ENCODE data around the gene DHRS7B. TPM values are rescaled to one million over a fixed set of nuclear protein-coding genes. Genes with fewer than 3 reads are reported as not detected.
A peak's percentile ranks its signal among the peaks of the same experiment; 100 is the strongest.

Gene DHRS7B
- polyA plus RNA-seq, 1 of the 3 experiments (the other 2 are of a cell fraction): 17.8 TPM

DNA sequence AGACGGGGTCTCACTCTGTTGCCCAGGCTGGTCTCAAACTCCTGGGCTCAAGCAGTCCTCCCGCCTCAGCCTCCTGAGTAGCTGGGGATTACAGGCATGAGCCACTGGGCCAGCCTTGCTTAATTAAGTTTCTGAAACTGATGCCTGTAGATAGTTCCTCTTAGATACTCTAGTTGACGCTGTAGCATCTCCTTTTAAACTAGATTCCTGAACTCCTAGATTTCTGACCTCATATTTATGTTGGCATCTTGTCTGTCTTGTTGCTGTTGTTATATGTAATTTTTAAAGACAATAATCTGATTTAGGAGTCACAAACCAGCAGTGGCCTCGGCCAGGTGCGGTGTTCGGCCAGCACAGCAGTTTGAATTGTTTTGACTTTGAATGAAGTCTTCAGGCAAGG is 37.5 kb downstream of the DHRS7B start (continued):
- TF ChIP-seq REST (IDR thresholded peaks at IDR 0.05; ENCODE audit: low read depth, low read length) (no peak), JUND (IDR thresholded peaks at IDR 0.05) (no peak), MXI1 (IDR thresholded peaks at IDR 0.05; ENCODE audit: low read depth, low read length) (no peak), ELF1 (IDR thresholded peaks at IDR 0.05) (no peak)
- TF ChIP-seq, protein P1, sequence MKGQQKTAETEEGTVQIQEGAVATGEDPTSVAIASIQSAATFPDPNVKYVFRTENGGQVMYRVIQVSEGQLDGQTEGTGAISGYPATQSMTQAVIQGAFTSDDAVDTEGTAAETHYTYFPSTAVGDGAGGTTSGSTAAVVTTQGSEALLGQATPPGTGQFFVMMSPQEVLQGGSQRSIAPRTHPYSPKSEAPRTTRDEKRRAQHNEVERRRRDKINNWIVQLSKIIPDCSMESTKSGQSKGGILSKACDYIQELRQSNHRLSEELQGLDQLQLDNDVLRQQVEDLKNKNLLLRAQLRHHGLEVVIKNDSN (IDR thresholded peaks at IDR 0.05; ENCODE audit: borderline replicate concordance, low read depth): no peak

- no peaks in the 10 kb centered on the region for H3K9me2 ChIP-seq
- H3K36me3 ChIP-seq (replicated peaks in 1 of 2; ENCODE audit: control insufficient read depth in 1 of 2, insufficient read depth in 2 of 2, low read length in 1 of 2): no peaks in the 10 kb centered on the region
- no peaks in the 10 kb centered on the region for H4K20me1 ChIP-seq (ENCODE audit: insufficient read depth)
- no peak for TF ChIP-seq POLR2AphosphoS5 (IDR thresholded peaks at IDR 0.05; ENCODE audit: low read depth, low read length)
- no peak overlapping the region for H3K4me2 ChIP-seq
- H3K79me2 ChIP-seq (ENCODE audit: insufficient read depth): no peaks in the 10 kb centered on the region
- H3K27ac ChIP-seq (ENCODE audit: low read depth in 2 of 2, low read length in 1 of 2): no peak overlapping the region
- H2AFZ ChIP-seq (ENCODE audit: low read depth): no peak overlapping the region
- POLR2A ChIA-PET: no interaction called here
- H3K27me3 ChIP-seq (ENCODE audit: insufficient read depth): no peaks in the 10 kb centered on the region
- peaks cover 0 to 3% of the 10 kb centered on the region in 2 experiments; a peak in 2 of 4 replicates for H3K4me1 ChIP-seq (ENCODE audit: control insufficient read depth in 1 of 2, insufficient read depth in 2 of 2, low read depth in 1 of 2, low read length in 1 of 2)
- no peaks in the 10 kb centered on the region for H3K9me3 ChIP-seq
- no peak for DNase-seq
- H3F3A ChIP-seq (replicated peaks; ENCODE audit: insufficient read depth): peaks cover 27% of the 10 kb centered on the region
- CTCF ChIA-PET: interaction anchor here (1.0 kb wide), 1 partner anchor 9 kb away, joined by 3 read pairs; no protein-coding TSS in a partner anchor
- no peak overlapping the region for H3K9ac ChIP-seq
- 89% methylated on average over 5 of the region's 5 CpGs for WGBS (ENCODE audit: low lambda C conversion rate)
- no peak overlapping the region for H3K4me3 ChIP-seq (ENCODE audit: low read depth in 2 of 2, low read length in 1 of 2)
Measured at GRCh38 chr17:21164620-21165019, 37.9 kb downstream of the DHRS7B start.

GRCh38 chr17:21165922-21166594 is 39.3 kb downstream of the DHRS7B start:
- no peak for DNase-seq
- H3K27ac ChIP-seq (ENCODE audit: low read depth in 2 of 2, low read length in 1 of 2): peak overlapping the region in 1 of 2 experiments; percentile 17; a peak in 1 of 4 replicates
- POLR2A ChIA-PET: no interaction called here
- no peak for TF ChIP-seq TEAD4 (IDR thresholded peaks at IDR 0.05; ENCODE audit: borderline replicate concordance, insufficient read depth)
- TF ChIP-seq IRF3 (IDR thresholded peaks at IDR 0.05; ENCODE audit: low read depth, low read length): no peak
- TF ChIP-seq, protein P2, sequence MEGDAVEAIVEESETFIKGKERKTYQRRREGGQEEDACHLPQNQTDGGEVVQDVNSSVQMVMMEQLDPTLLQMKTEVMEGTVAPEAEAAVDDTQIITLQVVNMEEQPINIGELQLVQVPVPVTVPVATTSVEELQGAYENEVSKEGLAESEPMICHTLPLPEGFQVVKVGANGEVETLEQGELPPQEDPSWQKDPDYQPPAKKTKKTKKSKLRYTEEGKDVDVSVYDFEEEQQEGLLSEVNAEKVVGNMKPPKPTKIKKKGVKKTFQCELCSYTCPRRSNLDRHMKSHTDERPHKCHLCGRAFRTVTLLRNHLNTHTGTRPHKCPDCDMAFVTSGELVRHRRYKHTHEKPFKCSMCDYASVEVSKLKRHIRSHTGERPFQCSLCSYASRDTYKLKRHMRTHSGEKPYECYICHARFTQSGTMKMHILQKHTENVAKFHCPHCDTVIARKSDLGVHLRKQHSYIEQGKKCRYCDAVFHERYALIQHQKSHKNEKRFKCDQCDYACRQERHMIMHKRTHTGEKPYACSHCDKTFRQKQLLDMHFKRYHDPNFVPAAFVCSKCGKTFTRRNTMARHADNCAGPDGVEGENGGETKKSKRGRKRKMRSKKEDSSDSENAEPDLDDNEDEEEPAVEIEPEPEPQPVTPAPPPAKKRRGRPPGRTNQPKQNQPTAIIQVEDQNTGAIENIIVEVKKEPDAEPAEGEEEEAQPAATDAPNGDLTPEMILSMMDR (IDR thresholded peaks at IDR 0.05): no peak
- no peak for TF ChIP-seq CHD2 (IDR thresholded peaks at IDR 0.05; ENCODE audit: low read length, partially characterized antibody)
- TF ChIP-seq TAF1 (IDR thresholded peaks at IDR 0.05; ENCODE audit: borderline replicate concordance, low read depth, low read length): no peak
- TF ChIP-seq MAX (IDR thresholded peaks at IDR 0.05; ENCODE audit: low read depth): no peak
- TF ChIP-seq RXRA (IDR thresholded peaks at IDR 0.05; ENCODE audit: borderline replicate concordance, low read depth): no peak
- TF ChIP-seq TCF12 (IDR thresholded peaks at IDR 0.05): no peak
- TF ChIP-seq GABPA (IDR thresholded peaks at IDR 0.05; ENCODE audit: low read depth): no peak
- TF ChIP-seq RAD21 (IDR thresholded peaks at IDR 0.05; ENCODE audit: low read length): no peak
- TF ChIP-seq, protein P3, sequence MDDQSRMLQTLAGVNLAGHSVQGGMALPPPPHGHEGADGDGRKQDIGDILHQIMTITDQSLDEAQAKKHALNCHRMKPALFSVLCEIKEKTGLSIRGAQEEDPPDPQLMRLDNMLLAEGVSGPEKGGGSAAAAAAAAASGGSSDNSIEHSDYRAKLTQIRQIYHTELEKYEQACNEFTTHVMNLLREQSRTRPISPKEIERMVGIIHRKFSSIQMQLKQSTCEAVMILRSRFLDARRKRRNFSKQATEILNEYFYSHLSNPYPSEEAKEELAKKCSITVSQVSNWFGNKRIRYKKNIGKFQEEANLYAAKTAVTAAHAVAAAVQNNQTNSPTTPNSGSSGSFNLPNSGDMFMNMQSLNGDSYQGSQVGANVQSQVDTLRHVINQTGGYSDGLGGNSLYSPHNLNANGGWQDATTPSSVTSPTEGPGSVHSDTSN (IDR thresholded peaks at IDR 0.05): no peak
- TF ChIP-seq SMC3 (IDR thresholded peaks at IDR 0.05; ENCODE audit: low read depth, low read length): no peak

More at GRCh38 chr17:21165922-21166594, 39.3 kb downstream of the DHRS7B start:
- H3F3A ChIP-seq (replicated peaks; ENCODE audit: insufficient read depth): peaks cover 17% of the 10 kb centered on the region
- H3K4me2 ChIP-seq: no peak overlapping the region
- no peak overlapping the region for H3K4me3 ChIP-seq (ENCODE audit: low read depth in 2 of 2, low read length in 1 of 2)
- no peaks in the 10 kb centered on the region for H3K9me2 ChIP-seq
- no peaks in the 10 kb centered on the region for H3K36me3 ChIP-seq (replicated peaks in 1 of 2; ENCODE audit: control insufficient read depth in 1 of 2, insufficient read depth in 2 of 2, low read length in 1 of 2)
- H3K79me2 ChIP-seq (ENCODE audit: insufficient read depth): no peaks in the 10 kb centered on the region
- CTCF ChIA-PET: no interaction called here
- H3K9me3 ChIP-seq: no peaks in the 10 kb centered on the region
- H4K20me1 ChIP-seq (ENCODE audit: insufficient read depth): no peaks in the 10 kb centered on the region
- no peak overlapping the region for H3K9ac ChIP-seq
- peaks cover 0 to 3% of the 10 kb centered on the region in 2 experiments; a peak in 2 of 4 replicates for H3K4me1 ChIP-seq (ENCODE audit: control insufficient read depth in 1 of 2, insufficient read depth in 2 of 2, low read depth in 1 of 2, low read length in 1 of 2)
- no peak overlapping the region for H2AFZ ChIP-seq (ENCODE audit: low read depth)
- WGBS (ENCODE audit: low lambda C conversion rate): 96% methylated on average over 10 of the region's 11 CpGs
- no peaks in the 10 kb centered on the region for H3K27me3 ChIP-seq (ENCODE audit: insufficient read depth)

All from SK-N-SH (cell line).